ENCODE data around the gene FLT4.

- TF ChIP-seq CTCF (IDR thresholded peaks at IDR 0.05) (no peak), POLR2A (IDR thresholded peaks at IDR 0.05) (no peak)
Observed at GRCh38 chr5:180602481-180603075, 46.8 kb downstream of the FLT4 start.
